ENCODE measurements around the gene CD1D. TPM values are rescaled to one million over a fixed set of nuclear protein-coding genes. Genes with fewer than 3 reads are reported as not detected.

Gene CD1D
- total and polyA plus RNA-seq, 2 donors from 2014 or later, result 0.77 to 3.2 TPM

GRCh38 chr1:158186180-158186579, 5.5 kb downstream of the CD1D start:
- DNase-seq (no peak), FAIRE-seq (no peak)
- no peak overlapping the region for H3K9ac ChIP-seq (ENCODE audit: low read length in 3 of 3)
- H3K9me3 ChIP-seq (ENCODE audit: control insufficient read depth in 2 of 3, insufficient read depth in 1 of 3, low read length in 3 of 3), result no peaks in the 10 kb centered on the region
- peaks cover 0 to 4% (median 0%) of the 10 kb centered on the region in 3 donors for H3K4me1 ChIP-seq (ENCODE audit: control insufficient read depth in 2 of 3, insufficient read depth in 2 of 3, low read depth in 1 of 3, low read length in 3 of 3)
- no peaks in the 10 kb centered on the region for H3K36me3 ChIP-seq (ENCODE audit: control insufficient read depth in 2 of 3, insufficient read depth in 3 of 3, low read length in 3 of 3)
- TF ChIP-seq CTCF (IDR thresholded peaks at IDR 0.05; ENCODE audit: borderline replicate concordance, extremely low read depth, insufficient read depth), result no peak
- no peak overlapping the region for H3K27ac ChIP-seq (ENCODE audit: low read depth in 2 of 2, low read length in 2 of 2)
- no peak overlapping the region for H3K4me3 ChIP-seq (ENCODE audit: low read length in 3 of 3)
- no peaks in the 10 kb centered on the region for H3K27me3 ChIP-seq (ENCODE audit: control insufficient read depth, insufficient read depth, low read length)
- intact Hi-C loops (cut with DNase I), result no loop called here

GRCh38 chr1:158188611-158189010, 7.9 kb downstream of the CD1D start:
- H3K27me3 ChIP-seq (ENCODE audit: control insufficient read depth, insufficient read depth, low read length), result no peaks in the 10 kb centered on the region
- no peak overlapping the region for H3K4me3 ChIP-seq (ENCODE audit: low read length in 3 of 3)
- no peak for TF ChIP-seq CTCF (IDR thresholded peaks at IDR 0.05; ENCODE audit: borderline replicate concordance, extremely low read depth, insufficient read depth)
- DNase-seq, result no peak
- intact Hi-C loops (cut with DNase I), result no loop called here
- no peak for FAIRE-seq
- no peaks in the 10 kb centered on the region for H3K36me3 ChIP-seq (ENCODE audit: control insufficient read depth in 2 of 3, insufficient read depth in 3 of 3, low read length in 3 of 3)
- H3K4me1 ChIP-seq (ENCODE audit: control insufficient read depth in 2 of 3, insufficient read depth in 2 of 3, low read depth in 1 of 3, low read length in 3 of 3), result no peaks in the 10 kb centered on the region
- no peak overlapping the region for H3K9ac ChIP-seq (ENCODE audit: low read length in 3 of 3)
- no peak overlapping the region for H3K27ac ChIP-seq (ENCODE audit: low read depth in 2 of 2, low read length in 2 of 2)
- H3K9me3 ChIP-seq (ENCODE audit: control insufficient read depth in 2 of 3, insufficient read depth in 1 of 3, low read length in 3 of 3), result no peaks in the 10 kb centered on the region

GRCh38 chr1:158189624-158190023, 8.9 kb downstream of the CD1D start:
- no peaks in the 10 kb centered on the region for H3K4me1 ChIP-seq (ENCODE audit: control insufficient read depth in 2 of 3, insufficient read depth in 2 of 3, low read depth in 1 of 3, low read length in 3 of 3)
- H3K27me3 ChIP-seq (ENCODE audit: control insufficient read depth, insufficient read depth, low read length), result no peaks in the 10 kb centered on the region
- H3K27ac ChIP-seq (ENCODE audit: low read depth in 2 of 2, low read length in 2 of 2), result no peak overlapping the region
- no peaks in the 10 kb centered on the region for H3K9me3 ChIP-seq (ENCODE audit: control insufficient read depth in 2 of 3, insufficient read depth in 1 of 3, low read length in 3 of 3)
- no peak overlapping the region for H3K9ac ChIP-seq (ENCODE audit: low read length in 3 of 3)
- intact Hi-C loops (cut with DNase I), result no loop called here
- no peak overlapping the region for H3K4me3 ChIP-seq (ENCODE audit: low read length in 3 of 3)
- H3K36me3 ChIP-seq (ENCODE audit: control insufficient read depth in 2 of 3, insufficient read depth in 3 of 3, low read length in 3 of 3), result no peaks in the 10 kb centered on the region
- no peak for TF ChIP-seq CTCF (IDR thresholded peaks at IDR 0.05; ENCODE audit: borderline replicate concordance, extremely low read depth, insufficient read depth)
- DNase-seq, result no peak
- no peak for FAIRE-seq

- no peaks in the 10 kb centered on the region for H3K9me3 ChIP-seq (ENCODE audit: control insufficient read depth in 2 of 3, insufficient read depth in 1 of 3, low read length in 3 of 3)
- no peak overlapping the region for H3K27ac ChIP-seq (ENCODE audit: low read depth in 2 of 2, low read length in 2 of 2)
- FAIRE-seq, result no peak
- intact Hi-C loops (cut with DNase I), result no loop called here
- H3K4me1 ChIP-seq (ENCODE audit: control insufficient read depth in 2 of 3, insufficient read depth in 2 of 3, low read depth in 1 of 3, low read length in 3 of 3), result no peaks in the 10 kb centered on the region
- no peak overlapping the region for H3K4me3 ChIP-seq (ENCODE audit: low read length in 3 of 3)
- H3K9ac ChIP-seq (ENCODE audit: low read length in 3 of 3), result no peak overlapping the region
- no peak for DNase-seq
- no peak for TF ChIP-seq CTCF (IDR thresholded peaks at IDR 0.05; ENCODE audit: borderline replicate concordance, extremely low read depth, insufficient read depth)
- no peaks in the 10 kb centered on the region for H3K27me3 ChIP-seq (ENCODE audit: control insufficient read depth, insufficient read depth, low read length)
- no peaks in the 10 kb centered on the region for H3K36me3 ChIP-seq (ENCODE audit: control insufficient read depth in 2 of 3, insufficient read depth in 3 of 3, low read length in 3 of 3)
Measured at GRCh38 chr1:158191299-158191698, 10.6 kb downstream of the CD1D start.
